CD1c-positive myeloid dendritic cell (primary cell): Measurements from ENCODE around the gene VARS1.

Source experiments
- DNase-seq: peaks from one replicate; pipeline ENCODE4 v3.0.0-alpha.2; 2016; ENCODE audit errors: extremely low spot score

VARS1 gene

GRCh38 chr6:31771992-31772358, 23.6 kb downstream of the VARS1 start:
- DNase-seq = peak; percentile 37

- no peak for DNase-seq
Measured at GRCh38 chr6:31770860-31771259, 24.7 kb downstream of the VARS1 start.

GRCh38 chr6:31769684-31770371, 25.7 kb downstream of the VARS1 start:
- DNase-seq = peak; percentile 80

GRCh38 chr6:31768363-31769257, 26.9 kb downstream of the VARS1 start:
- DNase-seq = peak; percentile 87

- peak; percentile 25 for DNase-seq
Measured at GRCh38 chr6:31767096-31767645, 28.4 kb downstream of the VARS1 start.

GRCh38 chr6:31765910-31766794, 29.4 kb downstream of the VARS1 start:
- DNase-seq = no peak

- no peak for DNase-seq
Measured at GRCh38 chr6:31765559-31765909, 30.0 kb downstream of the VARS1 start.

GRCh38 chr6:31764198-31764597, 31.4 kb downstream of the VARS1 start:
- DNase-seq = no peak

GRCh38 chr6:31763619-31763940, 32.0 kb downstream of the VARS1 start:
- no peak for DNase-seq

- no peak for DNase-seq
Measured at GRCh38 chr6:31762878-31763618, 32.5 kb downstream of the VARS1 start.

- DNase-seq = no peak
Measured at GRCh38 chr6:31762356-31762755, 33.2 kb downstream of the VARS1 start, which contains the start of gene SAPCD1. Gene SAPCD1, plus strand, starts transcription at chr6:31762656. Its CDS starts 399 bp downstream, at chr6:31763055.

- DNase-seq = no peak
Measured at GRCh38 chr6:31761343-31761742, 34.2 kb downstream of the VARS1 start.

GRCh38 chr6:31760790-31761189, 34.8 kb downstream of the VARS1 start:
- no peak for DNase-seq

GRCh38 chr6:31758281-31758680, 37.3 kb downstream of the VARS1 start:
- no peak for DNase-seq

GRCh38 chr6:31752739-31753319, 42.7 kb downstream of the VARS1 start:
- no peak for DNase-seq

- no peak for DNase-seq
Measured at GRCh38 chr6:31750411-31751022, 45.0 kb downstream of the VARS1 start.

GRCh38 chr6:31749301-31750036, 46.1 kb downstream of the VARS1 start:
- DNase-seq = no peak
